Sigmoid colon (tissue), 7 donors: Measurements from ENCODE around the gene FFAR2. TPM values are rescaled to one million over a fixed set of nuclear protein-coding genes. Genes with fewer than 3 reads are reported as not detected.

Experiments used
- DNase-seq: peaks from one replicate; pipeline ENCODE4 v3.0.0-alpha.2; 2019
- H3K27ac ChIP-seq, 4 donors: fragments of 200-600 bp; sonication (generic); one replicate each; pipeline ENCODE4 v1.5.1; 2016 to 2019; ENCODE audit warnings: mild to moderate bottlenecking in 1 of 4
- H3K27me3 ChIP-seq, 3 donors: fragments of 200-600 bp; sonication (generic); one replicate each; pipeline ENCODE4 v1.5.1; 2019; ENCODE audit warnings: mild to moderate bottlenecking in 1 of 3
- H3K36me3 ChIP-seq, 4 donors: fragments of 200-600 bp; sonication (generic); one replicate each; pipeline ENCODE4 v1.5.1; 2016 to 2019
- H3K4me1 ChIP-seq, 4 donors: fragments of 200-600 bp; sonication (generic); one replicate each; pipeline ENCODE4 v1.5.1; 2017 to 2019
- H3K4me3 ChIP-seq, 4 donors: fragments of 200-600 bp; sonication (generic); one replicate each; pipeline ENCODE4 v1.5.1; 2017 to 2019; ENCODE audit warnings: mild to moderate bottlenecking in 2 of 4, moderate library complexity in 1 of 4
- H3K9me3 ChIP-seq, 4 donors: fragments of 200-600 bp in 3 of 4; sonication (generic) in 3 of 4; one replicate each; pipeline versions ENCODE4 v1.5.1 to v1.6.1; 2013 to 2019
- EP300 ChIP-seq, 4 donors: sonication (generic); formaldehyde crosslinking; IDR thresholded peaks; one replicate each; pipeline ENCODE4 v1.6.1; 2017; ENCODE audit warnings: antibody characterized with exemption in 4 of 4
- POLR2A ChIP-seq, 2 donors: fragments of 450-650 bp; IDR thresholded peaks; one replicate each; pipeline ENCODE4 v1.6.1; 2016; ENCODE audit warnings: antibody characterized with exemption in 2 of 2, mild to moderate bottlenecking in 2 of 2, moderate library complexity in 2 of 2
- POLR2AphosphoS5 ChIP-seq, 4 donors: sonication (generic); formaldehyde crosslinking; IDR thresholded peaks; one replicate each; pipeline ENCODE4 v1.6.1; 2017; ENCODE audit warnings: antibody characterized with exemption in 4 of 4
- WGBS, 2 donors: extraction: QIAGEN DNeasy Blood & Tissue Kit; methylation state at CpG; one replicate each; pipeline ENCODE4 v1.1.7; 2013; 5-methylcytosine and 5-hydroxymethylcytosine counted together
- intact Hi-C: fragments of 100-400 bp; cut with DNase I; formaldehyde crosslinking; loops from one replicate; pipeline ENCODE4 v1.15.1; 2023
- polyA plus RNA-seq, 3 donors: library from polyadenylated mRNA; stranded (reverse); fragments of 200-250 nt; gene quantifications; one replicate each; pipeline ENCODE4 v1.2.3, GENCODE V29; 2013
- total RNA-seq, 4 donors: library from RNA; depleted of rRNA; stranded (reverse); fragments of >200 nt; gene quantifications; one replicate each; pipeline ENCODE4 v1.1.0, GENCODE V29; 2016
- TF ChIP-seq, protein P1 (sequence below), 4 experiments: fragments of 450-650 bp in 3 of 4; fragments of 200-600 bp in 1 of 4; IDR thresholded peaks; one replicate each; pipeline ENCODE4 v1.5.1; 2016 to 2019; ENCODE audit warnings: antibody characterized with exemption in 4 of 4, mild to moderate bottlenecking in 3 of 4, moderate library complexity in 2 of 4
- donor health status: healthy with polysubstance abuse.
- donor health status: Bipolar disorder and iron deficiency.
- donor health status: healthy.

FFAR2 gene
- total and polyA plus RNA-seq, 7 donors = 0.69 to 0.92 (median 0.81) TPM; not detected in 4

DNA sequence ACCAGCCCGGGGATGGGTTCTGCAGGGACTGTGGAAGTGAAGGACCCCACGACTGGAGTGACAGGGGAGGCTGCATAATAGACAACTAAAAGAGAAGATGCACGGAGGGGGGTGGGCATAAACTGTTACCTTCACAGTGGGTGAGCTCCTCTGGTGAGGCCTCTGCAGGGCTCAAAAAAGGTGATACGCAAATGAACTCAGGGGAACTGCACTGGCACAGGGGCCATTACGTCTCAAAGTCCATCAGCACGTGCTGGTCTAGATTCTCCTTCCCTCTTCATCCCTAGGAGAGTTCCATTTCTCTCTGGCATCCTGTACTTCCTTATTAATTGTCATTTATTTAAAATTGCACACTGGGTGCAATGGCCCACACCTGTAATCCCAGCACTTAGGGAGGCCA is 8.1 kb upstream of the FFAR2 start:
- TF ChIP-seq EP300 (IDR thresholded peaks at IDR 0.05) = no peak
- H3K9me3 ChIP-seq = no peaks in the 10 kb centered on the region
- peaks cover 0 to 21% (median 17%) of the 10 kb centered on the region in 4 donors for H3K4me1 ChIP-seq
- no peak overlapping the region for H3K27ac ChIP-seq
- 64 to 82% methylated on average over 6 of the region's 6 CpGs for WGBS, 2 donors
- intact Hi-C loops = no loop called here
- no peak for DNase-seq
- H3K27me3 ChIP-seq = peaks cover 0 to 7% (median 5%) of the 10 kb centered on the region in 3 donors
- no peak overlapping the region for H3K4me3 ChIP-seq
- no peaks in the 10 kb centered on the region for H3K36me3 ChIP-seq

DNA sequence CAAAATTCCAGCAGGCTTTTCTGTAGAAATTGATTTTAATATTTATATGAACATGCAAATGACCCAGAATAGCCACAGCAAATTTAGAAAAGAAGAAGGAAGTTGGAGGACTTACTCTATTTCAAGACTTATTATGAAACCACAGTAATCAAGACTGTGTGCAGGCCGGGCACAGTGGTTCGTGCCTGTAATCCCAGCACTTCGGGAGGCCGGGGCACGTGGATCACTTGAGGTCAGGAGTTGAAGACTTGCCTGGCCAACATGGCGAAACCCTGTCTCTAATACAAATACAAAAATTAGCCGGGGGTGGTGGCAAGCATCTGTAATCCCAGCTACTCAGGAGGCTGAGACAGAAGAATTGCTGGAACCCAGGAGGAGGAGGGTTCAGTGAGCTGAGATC is 6.0 kb upstream of the FFAR2 start:
- intact Hi-C loops = no loop called here
- Histone ChIP-seq H3K4me1 (peaks cover 0 to 7% (median 4%) of the 10 kb centered on the region in 4 donors), H3K36me3 (no peaks in the 10 kb centered on the region), H3K9me3 (no peaks in the 10 kb centered on the region), H3K27ac (no peak overlapping the region), H3K27me3 (no peaks in the 10 kb centered on the region), H3K4me3 (no peak overlapping the region)
- 58 to 82% methylated on average over 7 of the region's 7 CpGs for WGBS, 2 donors
- TF ChIP-seq POLR2AphosphoS5 (IDR thresholded peaks at IDR 0.05) = no peak
- no peak for TF ChIP-seq EP300 (IDR thresholded peaks at IDR 0.05)
- TF ChIP-seq, protein P1, sequence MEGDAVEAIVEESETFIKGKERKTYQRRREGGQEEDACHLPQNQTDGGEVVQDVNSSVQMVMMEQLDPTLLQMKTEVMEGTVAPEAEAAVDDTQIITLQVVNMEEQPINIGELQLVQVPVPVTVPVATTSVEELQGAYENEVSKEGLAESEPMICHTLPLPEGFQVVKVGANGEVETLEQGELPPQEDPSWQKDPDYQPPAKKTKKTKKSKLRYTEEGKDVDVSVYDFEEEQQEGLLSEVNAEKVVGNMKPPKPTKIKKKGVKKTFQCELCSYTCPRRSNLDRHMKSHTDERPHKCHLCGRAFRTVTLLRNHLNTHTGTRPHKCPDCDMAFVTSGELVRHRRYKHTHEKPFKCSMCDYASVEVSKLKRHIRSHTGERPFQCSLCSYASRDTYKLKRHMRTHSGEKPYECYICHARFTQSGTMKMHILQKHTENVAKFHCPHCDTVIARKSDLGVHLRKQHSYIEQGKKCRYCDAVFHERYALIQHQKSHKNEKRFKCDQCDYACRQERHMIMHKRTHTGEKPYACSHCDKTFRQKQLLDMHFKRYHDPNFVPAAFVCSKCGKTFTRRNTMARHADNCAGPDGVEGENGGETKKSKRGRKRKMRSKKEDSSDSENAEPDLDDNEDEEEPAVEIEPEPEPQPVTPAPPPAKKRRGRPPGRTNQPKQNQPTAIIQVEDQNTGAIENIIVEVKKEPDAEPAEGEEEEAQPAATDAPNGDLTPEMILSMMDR (IDR thresholded peaks at IDR 0.05) = no peak
- no peak for TF ChIP-seq POLR2A (IDR thresholded peaks at IDR 0.05)
- no peak for DNase-seq

DNA sequence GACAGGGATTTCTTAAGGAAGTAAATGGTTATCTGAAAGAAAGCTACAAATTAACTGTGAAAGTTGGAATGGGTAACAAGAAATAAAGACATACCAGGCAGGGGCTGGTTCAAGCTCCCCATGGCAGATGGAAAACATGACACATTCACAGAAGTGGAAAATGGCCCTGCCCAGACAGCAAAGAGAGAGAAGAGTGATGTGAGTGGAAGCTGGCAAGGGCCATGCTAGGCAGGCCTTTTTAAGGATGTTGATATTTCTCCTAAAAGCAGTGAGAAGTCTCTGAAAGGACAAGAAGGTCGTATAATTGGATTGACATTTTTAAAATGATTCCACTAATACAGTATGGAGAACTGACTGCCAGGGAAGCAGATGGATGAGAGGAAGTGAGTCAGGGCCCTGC is 3.3 kb upstream of the FFAR2 start:
- Histone ChIP-seq H3K9me3 (no peaks in the 10 kb centered on the region), H3K4me1 (peaks cover 0 to 4% (median 0%) of the 10 kb centered on the region in 4 donors), H3K4me3 (no peak overlapping the region), H3K27me3 (peaks cover 0 to 15% (median 0%) of the 10 kb centered on the region in 3 donors), H3K36me3 (no peaks in the 10 kb centered on the region), H3K27ac (no peak overlapping the region)
- WGBS, 2 donors = 67 to 71% methylated on average over 1 of the region's 1 CpG
- TF ChIP-seq, protein P1 (IDR thresholded peaks at IDR 0.05) = no peak
- no peak for TF ChIP-seq POLR2A (IDR thresholded peaks at IDR 0.05)
- no peak for TF ChIP-seq POLR2AphosphoS5 (IDR thresholded peaks at IDR 0.05)
- no peak for TF ChIP-seq EP300 (IDR thresholded peaks at IDR 0.05)
- intact Hi-C loops = no loop called here
- DNase-seq = no peak

DNA sequence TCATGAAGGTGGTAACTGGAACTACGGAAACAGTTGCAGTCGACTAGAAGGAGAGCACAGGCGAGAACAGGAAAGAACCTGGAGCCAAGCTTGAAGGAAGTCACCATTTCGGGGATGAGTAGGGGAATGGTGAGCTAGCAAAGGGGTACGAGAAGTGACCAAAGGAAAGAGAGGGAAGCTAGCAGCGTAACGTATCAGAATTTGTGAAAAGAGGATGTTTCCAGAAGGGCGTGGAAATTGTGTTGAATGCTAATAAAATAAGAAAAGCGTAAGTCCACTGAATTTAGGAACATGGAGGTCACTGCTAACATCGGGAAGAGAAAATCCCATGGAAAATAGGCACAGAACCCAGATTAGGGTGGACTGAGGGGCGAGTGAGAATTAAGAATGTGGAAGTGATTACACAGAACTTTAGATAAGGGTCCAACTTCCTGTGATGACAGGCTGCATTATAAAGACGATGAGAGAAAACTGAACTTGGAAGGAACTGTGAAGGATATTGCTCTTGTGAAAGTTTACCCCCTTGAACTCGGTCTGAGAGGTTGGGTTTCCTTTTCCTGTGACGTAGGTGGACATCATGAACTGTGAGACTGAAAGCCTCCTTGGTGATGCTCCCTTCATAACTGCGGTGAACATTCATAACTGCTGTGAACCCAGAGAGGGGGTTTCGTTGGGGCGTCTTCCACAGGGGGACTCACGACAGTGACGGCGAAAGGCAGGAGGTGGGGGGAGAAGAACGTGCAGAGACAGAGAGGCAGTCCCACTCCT is 2.0 kb upstream of the FFAR2 start:
- Histone ChIP-seq H3K4me3 (no peak overlapping the region), H3K36me3 (no peaks in the 10 kb centered on the region), H3K27me3 (peaks cover 0 to 24% (median 3%) of the 10 kb centered on the region in 3 donors), H3K4me1 (peaks cover 0 to 4% (median 0%) of the 10 kb centered on the region in 4 donors), H3K27ac (no peak overlapping the region), H3K9me3 (no peaks in the 10 kb centered on the region)
- DNase-seq = no peak
- WGBS, 2 donors = 81 to 84% methylated on average over 21 of the region's 21 CpGs
- intact Hi-C loops = no loop called here
- TF ChIP-seq EP300 (IDR thresholded peaks at IDR 0.05) (no peak), POLR2AphosphoS5 (IDR thresholded peaks at IDR 0.05) (no peak), POLR2A (IDR thresholded peaks at IDR 0.05) (no peak)
- TF ChIP-seq, protein P1 (IDR thresholded peaks at IDR 0.05) = no peak

DNA sequence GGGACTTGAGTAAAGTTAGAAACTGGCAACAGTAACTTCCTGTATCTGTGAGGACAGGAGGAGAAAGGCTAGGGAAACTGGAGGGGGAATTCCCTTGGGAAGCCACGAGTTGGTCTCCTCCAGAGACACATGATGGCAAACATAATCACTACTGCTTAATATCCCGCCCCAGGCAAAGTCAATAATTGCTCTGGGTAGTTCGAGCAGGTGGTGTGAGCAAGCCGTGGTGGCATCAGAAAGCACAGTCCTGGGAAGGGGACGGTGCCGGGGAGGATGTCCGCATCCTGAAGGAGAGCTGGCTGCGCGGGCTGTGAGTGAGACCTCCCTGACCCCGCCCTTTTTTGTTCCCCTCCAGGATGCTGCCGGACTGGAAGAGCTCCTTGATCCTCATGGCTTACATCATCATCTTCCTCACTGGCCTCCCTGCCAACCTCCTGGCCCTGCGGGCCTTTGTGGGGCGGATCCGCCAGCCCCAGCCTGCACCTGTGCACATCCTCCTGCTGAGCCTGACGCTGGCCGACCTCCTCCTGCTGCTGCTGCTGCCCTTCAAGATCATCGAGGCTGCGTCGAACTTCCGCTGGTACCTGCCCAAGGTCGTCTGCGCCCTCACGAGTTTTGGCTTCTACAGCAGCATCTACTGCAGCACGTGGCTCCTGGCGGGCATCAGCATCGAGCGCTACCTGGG is 1.4 kb downstream of the FFAR2 start:
- Histone ChIP-seq H3K9me3 (no peaks in the 10 kb centered on the region), H3K4me1 (peaks cover 0 to 4% (median 0%) of the 10 kb centered on the region in 4 donors), H3K36me3 (no peaks in the 10 kb centered on the region), H3K4me3 (no peak overlapping the region), H3K27me3 (peaks cover 0 to 24% (median 3%) of the 10 kb centered on the region in 3 donors), H3K27ac (no peak overlapping the region)
- DNase-seq = no peak
- 56 to 77% methylated on average over 27 of the region's 27 CpGs for WGBS, 2 donors
- intact Hi-C loops = no loop called here
- TF ChIP-seq POLR2AphosphoS5 (IDR thresholded peaks at IDR 0.05) (no peak), POLR2A (IDR thresholded peaks at IDR 0.05) (no peak), EP300 (IDR thresholded peaks at IDR 0.05) (no peak)
- TF ChIP-seq, protein P1 (IDR thresholded peaks at IDR 0.05) = no peak
